Lung (tissue), 12 donors: ENCODE results near the gene TMPRSS11D. TPM values are rescaled to one million over a fixed set of nuclear protein-coding genes. Genes with fewer than 3 reads are reported as not detected.

Experiments used
- ATAC-seq: fragments of 200-7000 bp; cut with Tn5 transposase; one replicate; pipeline ENCODE4 v1.9.1; 2020; ENCODE audit warnings: moderate number of reproducible peaks; ENCODE audit not compliant: insufficient read depth, low FRiP score
- DNase-seq, 3 donors: peaks; one replicate each; pipeline ENCODE4 v3.0.0-alpha.2; 2013 to 2017
- H3K27ac ChIP-seq, 2 donors: one replicate each; pipeline ENCODE4 v1.5.1; 2013; ENCODE audit warnings: mild to moderate bottlenecking in 2 of 2, moderate library complexity in 2 of 2, control low read depth in 1 of 2, inconsistent platforms in 1 of 2, low read depth in 1 of 2, low read length in 1 of 2
- H3K27me3 ChIP-seq, 3 donors: one replicate each; pipeline ENCODE4 v1.5.1; 2013; ENCODE audit warnings: low read length in 2 of 3; ENCODE audit not compliant: control insufficient read depth in 3 of 3, insufficient read depth in 3 of 3
- H3K36me3 ChIP-seq, 4 donors: one replicate each; pipeline ENCODE4 v1.5.1; 2013; ENCODE audit warnings: low read length in 4 of 4, mild to moderate bottlenecking in 1 of 4, moderate library complexity in 1 of 4; ENCODE audit not compliant: control insufficient read depth in 4 of 4, insufficient read depth in 4 of 4
- H3K4me1 ChIP-seq, 5 donors: one replicate each; pipeline ENCODE4 v1.5.1; 2013; ENCODE audit warnings: low read length in 5 of 5, mild to moderate bottlenecking in 2 of 5, moderate library complexity in 1 of 5; ENCODE audit not compliant: control insufficient read depth in 5 of 5, insufficient read depth in 5 of 5
- H3K4me3 ChIP-seq: one replicate; pipeline ENCODE4 v1.5.1; 2013; ENCODE audit warnings: mild to moderate bottlenecking, control low read depth, moderate library complexity
- H3K9ac ChIP-seq, 2 donors: one replicate each; pipeline ENCODE4 v1.5.1; 2013; ENCODE audit warnings: low read length in 2 of 2, control low read depth in 1 of 2; ENCODE audit not compliant: insufficient read depth in 1 of 2
- H3K9me3 ChIP-seq, 4 donors: one replicate each; pipeline ENCODE4 v1.5.1; 2013; ENCODE audit warnings: low read length in 3 of 4, mild to moderate bottlenecking in 1 of 4, moderate library complexity in 1 of 4; ENCODE audit not compliant: control insufficient read depth in 4 of 4, insufficient read depth in 3 of 4
- WGBS, 2 donors: extraction: QIAGEN DNeasy Blood & Tissue Kit; methylation state at CpG; one replicate each; pipeline ENCODE4 v1.1.7; 2013; 5-methylcytosine and 5-hydroxymethylcytosine counted together
- polyA plus RNA-seq, 2 donors: library from polyadenylated mRNA; stranded (reverse); fragments of 200-250 nt; gene quantifications; one replicate each; pipeline ENCODE4 v1.2.1, GENCODE V29; 2013
- total RNA-seq, 2 donors: library from RNA; depleted of rRNA in 1 of 2; stranded (reverse); fragments of >200 nt in 1 of 2; gene quantifications; one replicate each; pipeline ENCODE4 v1.2.1, GENCODE V29; 2014 to 2021
- TF ChIP-seq, protein P1 (sequence below): IDR thresholded peaks from 2 replicates; pipeline ENCODE4 v1.5.1; 2012; ENCODE audit warnings: mild to moderate bottlenecking; ENCODE audit errors: control extremely low read depth, extremely low read depth
- donor health status: control.
- donor health status: control.
- donor health status: Bipolar disorder and iron deficiency.
- donor health status: healthy.
- donor health status: DM: yes; HTN: yes; CAD: no.

The TMPRSS11D gene
- total and polyA plus RNA-seq, 4 donors: 0.04 to 0.09 TPM; not detected in 2

DNA sequence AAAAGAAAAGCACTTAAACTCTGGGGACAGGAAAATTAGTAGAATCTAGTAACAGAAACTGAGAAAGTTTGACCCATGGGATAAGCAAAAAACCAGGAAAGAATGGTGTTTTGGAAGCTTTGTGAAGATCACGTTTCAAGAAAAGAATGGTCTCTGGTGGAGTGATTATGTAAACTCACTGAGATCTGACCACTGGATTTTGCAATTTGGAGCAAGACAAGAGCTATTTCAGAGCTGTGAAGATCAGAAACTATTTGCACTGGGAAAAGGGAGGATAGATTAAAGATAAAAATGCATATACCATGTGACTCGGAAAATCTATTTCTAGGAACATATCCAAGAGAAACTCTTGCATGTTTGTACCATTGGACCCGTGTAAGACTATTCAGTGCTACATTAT lies 4.3 kb downstream of the TMPRSS11D start:
- 68 to 81% methylated on average over 3 of the region's 3 CpGs for WGBS, 2 donors
- Histone ChIP-seq H3K9ac (no peak overlapping the region), H3K4me1 (no peaks in the 10 kb centered on the region), H3K4me3 (no peak overlapping the region), H3K27me3 (no peaks in the 10 kb centered on the region), H3K27ac (no peak overlapping the region), H3K36me3 (no peaks in the 10 kb centered on the region), H3K9me3 (no peaks in the 10 kb centered on the region)
- DNase-seq (no peak), ATAC-seq (no peak)
- TF ChIP-seq, protein P1, sequence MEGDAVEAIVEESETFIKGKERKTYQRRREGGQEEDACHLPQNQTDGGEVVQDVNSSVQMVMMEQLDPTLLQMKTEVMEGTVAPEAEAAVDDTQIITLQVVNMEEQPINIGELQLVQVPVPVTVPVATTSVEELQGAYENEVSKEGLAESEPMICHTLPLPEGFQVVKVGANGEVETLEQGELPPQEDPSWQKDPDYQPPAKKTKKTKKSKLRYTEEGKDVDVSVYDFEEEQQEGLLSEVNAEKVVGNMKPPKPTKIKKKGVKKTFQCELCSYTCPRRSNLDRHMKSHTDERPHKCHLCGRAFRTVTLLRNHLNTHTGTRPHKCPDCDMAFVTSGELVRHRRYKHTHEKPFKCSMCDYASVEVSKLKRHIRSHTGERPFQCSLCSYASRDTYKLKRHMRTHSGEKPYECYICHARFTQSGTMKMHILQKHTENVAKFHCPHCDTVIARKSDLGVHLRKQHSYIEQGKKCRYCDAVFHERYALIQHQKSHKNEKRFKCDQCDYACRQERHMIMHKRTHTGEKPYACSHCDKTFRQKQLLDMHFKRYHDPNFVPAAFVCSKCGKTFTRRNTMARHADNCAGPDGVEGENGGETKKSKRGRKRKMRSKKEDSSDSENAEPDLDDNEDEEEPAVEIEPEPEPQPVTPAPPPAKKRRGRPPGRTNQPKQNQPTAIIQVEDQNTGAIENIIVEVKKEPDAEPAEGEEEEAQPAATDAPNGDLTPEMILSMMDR: no peak

DNA sequence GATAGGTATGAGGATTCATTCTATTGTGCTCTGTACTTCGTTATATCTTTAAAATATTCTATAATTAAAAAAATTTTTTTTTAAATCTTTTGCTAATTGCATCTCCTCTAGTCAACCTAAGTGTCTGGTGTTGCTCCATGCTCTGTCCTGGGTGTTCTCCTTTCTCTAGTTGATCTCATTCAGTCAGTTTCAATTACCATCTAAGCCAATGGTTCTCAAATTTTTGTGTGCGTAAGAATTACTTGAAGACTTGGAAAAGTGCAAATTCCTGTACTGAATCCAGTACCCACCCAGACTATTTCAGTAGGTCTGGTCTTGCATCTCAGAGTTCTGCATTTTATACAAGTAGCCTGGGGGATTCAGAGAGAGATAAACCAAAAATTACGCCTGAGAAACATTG lies 6.7 kb downstream of the TMPRSS11D start:
- Histone ChIP-seq H3K4me3 (no peak overlapping the region), H3K4me1 (no peaks in the 10 kb centered on the region), H3K27ac (no peak overlapping the region), H3K9me3 (no peaks in the 10 kb centered on the region), H3K9ac (no peak overlapping the region), H3K27me3 (no peaks in the 10 kb centered on the region), H3K36me3 (no peaks in the 10 kb centered on the region)
- TF ChIP-seq, protein P1: no peak
- no peak for ATAC-seq
- WGBS, 2 donors: 78 to 94% methylated on average over 3 of the region's 3 CpGs
- DNase-seq: no peak

DNA sequence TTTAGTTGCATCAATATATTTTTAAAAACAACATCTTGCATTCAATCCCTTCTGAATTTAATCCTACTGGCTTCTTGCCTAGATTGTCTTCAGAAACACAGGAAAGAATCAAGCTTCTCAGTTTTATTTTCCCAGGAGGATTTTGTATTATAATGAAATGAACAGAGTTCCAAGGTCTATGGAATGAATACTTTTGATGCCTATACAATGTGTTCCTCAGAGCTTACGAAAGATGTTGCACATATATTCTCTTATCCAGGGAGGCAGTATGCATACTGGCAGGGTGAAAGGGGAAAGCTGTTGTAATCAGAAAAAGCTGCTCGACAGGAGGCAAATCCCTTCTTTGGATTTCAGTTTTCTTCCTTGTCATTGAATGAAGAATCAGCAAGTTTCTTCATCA lies 8.8 kb downstream of the TMPRSS11D start:
- TF ChIP-seq, protein P1: no peak
- DNase-seq (no peak), ATAC-seq (no peak)
- Histone ChIP-seq H3K9me3 (no peaks in the 10 kb centered on the region), H3K4me3 (no peak overlapping the region), H3K36me3 (no peaks in the 10 kb centered on the region), H3K27ac (no peak overlapping the region), H3K9ac (no peak overlapping the region), H3K4me1 (no peaks in the 10 kb centered on the region), H3K27me3 (no peaks in the 10 kb centered on the region)
- 50 to 67% methylated on average over 2 of the region's 2 CpGs for WGBS, 2 donors

DNA sequence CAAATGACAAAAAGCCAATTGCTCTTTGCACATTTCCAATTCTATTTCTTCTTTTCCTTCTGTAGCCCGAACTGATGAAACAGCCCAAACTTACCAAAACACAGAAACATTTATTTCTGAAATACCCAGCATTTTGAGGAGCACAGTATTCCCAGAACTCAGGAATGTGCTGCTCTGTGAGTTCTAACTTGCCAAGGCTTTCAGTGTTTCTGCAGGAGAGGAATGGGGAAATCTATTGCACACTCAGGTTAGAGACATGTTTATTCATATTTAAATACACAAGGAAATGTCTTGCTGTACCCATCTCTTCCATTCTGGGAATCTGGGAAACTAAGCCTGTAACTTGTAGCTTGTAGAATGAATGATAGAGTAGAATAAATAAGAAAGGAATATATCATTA lies 10.7 kb downstream of the TMPRSS11D start:
- Histone ChIP-seq H3K27me3 (no peaks in the 10 kb centered on the region), H3K4me1 (no peaks in the 10 kb centered on the region), H3K4me3 (no peak overlapping the region), H3K27ac (no peak overlapping the region), H3K36me3 (no peaks in the 10 kb centered on the region), H3K9me3 (no peaks in the 10 kb centered on the region), H3K9ac (no peak overlapping the region)
- ATAC-seq (no peak), DNase-seq (no peak)
- 74 to 76% methylated on average over 1 of the region's 1 CpG for WGBS, 2 donors
- TF ChIP-seq, protein P1: no peak
